ENCODE data around the gene SH3RF3.

GRCh38 chr2:109497911-109498870 is 369.2 kb downstream of the SH3RF3 start:
- TF ChIP-seq CTCF (IDR thresholded peaks at IDR 0.05; ENCODE audit: insufficient read depth, low read depth, low read length) (no peak), EZH2 (IDR thresholded peaks at IDR 0.05; ENCODE audit: insufficient read depth, low read length) (no peak)
